HEK293 (cell line): ENCODE data around the gene UBL5.

Experiments used
- BCL11A ChIP-seq: fragments of 450-650 bp; formaldehyde crosslinking; IDR thresholded peaks from 2 replicates; pipeline ENCODE4 v1.5.1; 2016; ENCODE audit warnings: low read depth, missing biosample characterization, missing genetic modification characterization
- EGR2 ChIP-seq: fragments of 450-650 bp; formaldehyde crosslinking; IDR thresholded peaks from 2 replicates; pipeline ENCODE4 v1.5.1; 2016; ENCODE audit warnings: low read depth, missing biosample characterization, missing genetic modification characterization
- GFI1B ChIP-seq: fragments of 450-650 bp; formaldehyde crosslinking; IDR thresholded peaks from 2 replicates; pipeline ENCODE4 v1.5.1; 2016; ENCODE audit warnings: missing biosample characterization, missing genetic modification characterization
- HIC1 ChIP-seq: fragments of 450-650 bp; formaldehyde crosslinking; IDR thresholded peaks from 2 replicates; pipeline ENCODE4 v1.5.1; 2016; ENCODE audit warnings: missing biosample characterization, missing genetic modification characterization
- HOXA7 ChIP-seq: sonication (generic); formaldehyde crosslinking; IDR thresholded peaks from 2 replicates; pipeline ENCODE4 v1.8.1; 2022; ENCODE audit warnings: missing genetic modification reagents, borderline replicate concordance
- HOXD13 ChIP-seq: sonication (generic); formaldehyde crosslinking; IDR thresholded peaks from 2 replicates; pipeline ENCODE4 v1.8.0; 2022; ENCODE audit warnings: missing genetic modification reagents, borderline replicate concordance
- KLF17 ChIP-seq: fragments of 450-650 bp; formaldehyde crosslinking; IDR thresholded peaks from 2 replicates; pipeline ENCODE4 v1.5.1; 2016; ENCODE audit warnings: missing biosample characterization, missing genetic modification characterization
- OVOL3 ChIP-seq: fragments of 450-650 bp; formaldehyde crosslinking; IDR thresholded peaks from 2 replicates; pipeline ENCODE4 v1.5.1; 2016; ENCODE audit warnings: missing biosample characterization, missing genetic modification characterization
- SP2 ChIP-seq: fragments of 450-650 bp; formaldehyde crosslinking; IDR thresholded peaks from 2 replicates; pipeline ENCODE4 v1.5.1; 2016; ENCODE audit warnings: missing biosample characterization, missing genetic modification characterization
- TCF7L2 ChIP-seq: IDR thresholded peaks from 2 replicates; pipeline ENCODE4 v1.6.1; 2011; ENCODE audit warnings: low read depth, mild to moderate bottlenecking, inconsistent platforms, low read length, moderate library complexity, borderline replicate concordance
- TRIM28 ChIP-seq: IDR thresholded peaks from 2 replicates; pipeline ENCODE4 v1.6.1; 2011; ENCODE audit warnings: low read length, control low read depth, borderline replicate concordance
- ZBTB17 ChIP-seq: fragments of 450-650 bp; formaldehyde crosslinking; IDR thresholded peaks from 2 replicates; pipeline ENCODE4 v1.5.1; 2016; ENCODE audit warnings: missing biosample characterization, missing genetic modification characterization
- ZFP3 ChIP-seq: fragments of 450-650 bp; formaldehyde crosslinking; IDR thresholded peaks from 2 replicates; pipeline ENCODE4 v1.5.1; 2016; ENCODE audit warnings: low read depth, missing biosample characterization, missing genetic modification characterization
- ZNF114 ChIP-seq: fragments of 450-650 bp; formaldehyde crosslinking; IDR thresholded peaks from 2 replicates; pipeline ENCODE4 v1.5.0; 2017; ENCODE audit warnings: missing biosample characterization, missing genetic modification characterization
- ZNF214 ChIP-seq: fragments of 450-650 bp; formaldehyde crosslinking; IDR thresholded peaks from 2 replicates; pipeline ENCODE4 v1.5.1; 2017; ENCODE audit warnings: missing biosample characterization, mild to moderate bottlenecking, missing genetic modification characterization, borderline replicate concordance
- ZNF223 ChIP-seq: fragments of 450-650 bp; formaldehyde crosslinking; IDR thresholded peaks from 2 replicates; pipeline ENCODE4 v1.5.1; 2016; ENCODE audit warnings: missing biosample characterization, missing genetic modification characterization
- ZNF292 ChIP-seq: fragments of 450-650 bp; formaldehyde crosslinking; IDR thresholded peaks from 2 replicates; pipeline ENCODE4 v1.5.1; 2016; ENCODE audit warnings: low read depth, missing biosample characterization, missing genetic modification characterization, borderline replicate concordance
- ZNF324 ChIP-seq: fragments of 450-650 bp; formaldehyde crosslinking; IDR thresholded peaks from 2 replicates; pipeline ENCODE4 v1.5.1; 2016; ENCODE audit warnings: missing biosample characterization, missing genetic modification characterization
- ZNF350 ChIP-seq: fragments of 450-650 bp; formaldehyde crosslinking; IDR thresholded peaks from 2 replicates; pipeline ENCODE4 v1.5.0; 2017; ENCODE audit warnings: missing biosample characterization, mild to moderate bottlenecking, missing genetic modification characterization
- ZNF398 ChIP-seq: fragments of 450-650 bp; formaldehyde crosslinking; IDR thresholded peaks from 2 replicates; pipeline ENCODE4 v1.5.1; 2017; ENCODE audit warnings: missing biosample characterization, missing genetic modification characterization
- ZNF426 ChIP-seq: fragments of 450-650 bp; formaldehyde crosslinking; IDR thresholded peaks from 2 replicates; pipeline ENCODE4 v1.5.1; 2017; ENCODE audit warnings: missing biosample characterization, missing genetic modification characterization, mild to moderate bottlenecking, inconsistent platforms, moderate library complexity
- ZNF585B ChIP-seq: fragments of 450-650 bp; formaldehyde crosslinking; IDR thresholded peaks from 2 replicates; pipeline ENCODE4 v1.5.1; 2016; ENCODE audit warnings: missing biosample characterization, missing genetic modification characterization
- ZNF626 ChIP-seq: fragments of 450-650 bp; sonication (Bioruptor Pico); formaldehyde crosslinking; IDR thresholded peaks from 2 replicates; pipeline ENCODE4 v1.5.1; 2018; ENCODE audit warnings: missing biosample characterization, missing genetic modification characterization, inconsistent platforms
- ZNF629 ChIP-seq: fragments of 450-650 bp; formaldehyde crosslinking; IDR thresholded peaks from 2 replicates; pipeline ENCODE4 v1.5.1; 2017; ENCODE audit warnings: missing biosample characterization, missing genetic modification characterization
- ZNF645 ChIP-seq: fragments of 450-650 bp; formaldehyde crosslinking; IDR thresholded peaks from 2 replicates; pipeline ENCODE4; 2016; ENCODE audit warnings: missing biosample characterization, missing genetic modification characterization
- ZNF654 ChIP-seq: fragments of 450-650 bp; formaldehyde crosslinking; IDR thresholded peaks from 2 replicates; pipeline ENCODE4 v1.5.1; 2016; ENCODE audit warnings: low read depth, missing biosample characterization, missing genetic modification characterization
- ZNF677 ChIP-seq: fragments of 450-650 bp; IDR thresholded peaks from 2 replicates; pipeline ENCODE4 v1.5.0; 2018; ENCODE audit warnings: missing biosample characterization, mild to moderate bottlenecking, missing genetic modification characterization, moderate library complexity
- ZNF701 ChIP-seq: fragments of 450-650 bp; formaldehyde crosslinking; IDR thresholded peaks from 2 replicates; pipeline ENCODE4 v1.5.1; 2016; ENCODE audit warnings: missing biosample characterization, missing genetic modification characterization
- ZNF747 ChIP-seq: fragments of 450-650 bp; formaldehyde crosslinking; IDR thresholded peaks from 2 replicates; pipeline ENCODE4 v1.5.1; 2016; ENCODE audit warnings: missing biosample characterization, missing genetic modification characterization
- ZNF791 ChIP-seq: fragments of 450-650 bp; formaldehyde crosslinking; IDR thresholded peaks from 2 replicates; pipeline ENCODE4 v1.5.1; 2016; ENCODE audit warnings: missing biosample characterization, missing genetic modification characterization
- TF ChIP-seq, protein P1 (sequence below): fragments of 450-650 bp; IDR thresholded peaks from 2 replicates; pipeline ENCODE4 v1.5.1; 2018; ENCODE audit warnings: missing biosample characterization, missing genetic modification characterization
- TF ChIP-seq, protein P2 (sequence below): fragments of 450-650 bp; formaldehyde crosslinking; IDR thresholded peaks from 2 replicates; pipeline ENCODE4 v1.5.1; 2016; ENCODE audit warnings: missing biosample characterization, missing genetic modification characterization

UBL5 gene

GRCh38 chr19:9785367-9786331 lies 42.1 kb upstream of the UBL5 start (continued):
- TF ChIP-seq, protein P1, sequence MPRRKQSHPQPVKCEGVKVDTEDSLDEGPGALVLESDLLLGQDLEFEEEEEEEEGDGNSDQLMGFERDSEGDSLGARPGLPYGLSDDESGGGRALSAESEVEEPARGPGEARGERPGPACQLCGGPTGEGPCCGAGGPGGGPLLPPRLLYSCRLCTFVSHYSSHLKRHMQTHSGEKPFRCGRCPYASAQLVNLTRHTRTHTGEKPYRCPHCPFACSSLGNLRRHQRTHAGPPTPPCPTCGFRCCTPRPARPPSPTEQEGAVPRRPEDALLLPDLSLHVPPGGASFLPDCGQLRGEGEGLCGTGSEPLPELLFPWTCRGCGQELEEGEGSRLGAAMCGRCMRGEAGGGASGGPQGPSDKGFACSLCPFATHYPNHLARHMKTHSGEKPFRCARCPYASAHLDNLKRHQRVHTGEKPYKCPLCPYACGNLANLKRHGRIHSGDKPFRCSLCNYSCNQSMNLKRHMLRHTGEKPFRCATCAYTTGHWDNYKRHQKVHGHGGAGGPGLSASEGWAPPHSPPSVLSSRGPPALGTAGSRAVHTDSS (tag by site-specific recombination) = no peak
- TF ChIP-seq, protein P2, sequence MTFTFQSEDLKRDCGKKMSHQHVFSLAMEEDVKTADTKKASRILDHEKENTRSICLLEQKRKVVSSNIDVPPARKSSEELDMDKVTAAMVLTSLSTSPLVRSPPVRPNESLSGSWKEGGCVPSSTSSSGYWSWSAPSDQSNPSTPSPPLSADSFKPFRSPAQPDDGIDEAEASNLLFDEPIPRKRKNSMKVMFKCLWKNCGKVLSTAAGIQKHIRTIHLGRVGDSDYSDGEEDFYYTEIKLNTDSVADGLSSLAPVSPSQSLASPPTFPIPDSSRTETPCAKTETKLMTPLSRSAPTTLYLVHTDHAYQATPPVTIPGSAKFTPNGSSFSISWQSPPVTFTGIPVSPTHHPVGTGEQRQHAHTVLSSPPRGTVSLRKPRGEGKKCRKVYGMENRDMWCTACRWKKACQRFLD = no peak
- no peak; the same call in 1 of the 2 replicates for TF ChIP-seq EGR2
- peak; percentile 85 for TF ChIP-seq SP2 (tag by site-specific recombination)
- TF ChIP-seq ZNF701 (tag by site-specific recombination) = no peak
- no peak for TF ChIP-seq ZNF747
- TF ChIP-seq BCL11A (tag by site-specific recombination) = no peak
- no peak for TF ChIP-seq OVOL3 (tag by site-specific recombination)
- TF ChIP-seq ZNF629 (tag by site-specific recombination) = peak; percentile 59
- TF ChIP-seq ZNF350 = no peak
- no peak for TF ChIP-seq ZNF426
- 0 out of 2 replicates have a peak, but pooled peaks have one; percentile 32 for TF ChIP-seq ZNF324 (tag by site-specific recombination)
- TF ChIP-seq ZNF677 (tag by site-specific recombination) = no peak
- no peak for TF ChIP-seq TRIM28
- TF ChIP-seq ZBTB17 (tag by site-specific recombination) = no peak; the same call in 1 of the 2 replicates
- peak; percentile 74 for TF ChIP-seq ZNF398
- TF ChIP-seq ZNF654 (tag by site-specific recombination) = no peak
- no peak for TF ChIP-seq ZNF585B (tag by site-specific recombination)
- TF ChIP-seq ZNF223 = no peak
- TF ChIP-seq ZFP3 (tag by site-specific recombination) = no peak
- no peak for TF ChIP-seq ZNF214 (tag by site-specific recombination)
- TF ChIP-seq TCF7L2 = no peak
- TF ChIP-seq GFI1B (tag by site-specific recombination) = no peak
- TF ChIP-seq ZNF626 (tag by site-specific recombination) = no peak
- TF ChIP-seq KLF17 (tag by site-specific recombination) = peak; percentile 48; the same call in 1 of the 2 replicates
- TF ChIP-seq ZNF114 = no peak
- no peak for TF ChIP-seq HOXD13 (CRISPR knock-in tag)
- no peak for TF ChIP-seq HOXA7 (CRISPR knock-in tag)
- no peak for TF ChIP-seq ZNF791 (tag by site-specific recombination)
- TF ChIP-seq ZNF292 (tag by site-specific recombination) = no peak
- TF ChIP-seq HIC1 (tag by site-specific recombination) = no peak
- no peak for TF ChIP-seq ZNF645 (tag by site-specific recombination)
